IPS DF 6.9 (cell line): Measurements from ENCODE around the gene TFB1M.

Source experiments
- DNase-seq: peaks from one replicate; pipeline ENCODE4 v3.0.0-alpha.2; 2013; ENCODE audit warnings: low read depth, low spot score
- H3K27ac ChIP-seq: one replicate; pipeline ENCODE4 v1.5.1; 2013; ENCODE audit warnings: low read length, control low read depth
- H3K27me3 ChIP-seq: 2 replicates; pipeline ENCODE4 v1.6.1; 2013; ENCODE audit warnings: mild to moderate bottlenecking, low read length; ENCODE audit not compliant: control insufficient read depth, insufficient read depth
- H3K36me3 ChIP-seq: 2 replicates; pipeline ENCODE4 v1.6.1; 2013; ENCODE audit warnings: low read length; ENCODE audit not compliant: control insufficient read depth, insufficient read depth
- H3K4me1 ChIP-seq: 2 replicates; pipeline ENCODE4 v1.6.1; 2013; ENCODE audit warnings: low read length; ENCODE audit not compliant: control insufficient read depth, insufficient read depth
- H3K4me3 ChIP-seq: 2 replicates; pipeline ENCODE4 v1.5.1; 2013; ENCODE audit warnings: mild to moderate bottlenecking, low read length
- H3K9me3 ChIP-seq: 2 replicates; pipeline ENCODE4 v1.6.1; 2013; ENCODE audit warnings: low read length, inconsistent platforms; ENCODE audit not compliant: control insufficient read depth, insufficient read depth
- WGBS: extraction: QIAGEN DNeasy Blood & Tissue Kit; methylation state at CpG from one replicate; pipeline ENCODE4 v1.1.7; 2013; ENCODE audit warnings: mixed read lengths, missing lambda C conversion rate; ENCODE audit not compliant: insufficient read length, insufficient coverage; 5-methylcytosine and 5-hydroxymethylcytosine counted together

The TFB1M gene

GRCh38 chr6:155213611-155214372 lies 100.5 kb downstream of the TFB1M start:
- no peak overlapping the region for H3K4me3 ChIP-seq
- no CpG with 5 or more reads among the region's 23 CpGs for WGBS
- H3K27me3 ChIP-seq, result no peaks in the 10 kb centered on the region
- H3K4me1 ChIP-seq, result no peaks in the 10 kb centered on the region; the same call in 1 of the 2 replicates
- no peaks in the 10 kb centered on the region for H3K9me3 ChIP-seq
- no peak for DNase-seq
- H3K36me3 ChIP-seq, result 0 out of 2 replicates have a peak, but pooled peaks cover 3% of the 10 kb centered on the region
- H3K27ac ChIP-seq, result no peak overlapping the region

- Histone ChIP-seq H3K4me3 (no peak overlapping the region), H3K36me3 (0 out of 2 replicates have a peak, but pooled peaks cover 3% of the 10 kb centered on the region), H3K27me3 (no peaks in the 10 kb centered on the region), H3K27ac (no peak overlapping the region), H3K4me1 (no peaks in the 10 kb centered on the region; the same call in 1 of the 2 replicates), H3K9me3 (no peaks in the 10 kb centered on the region)
- no CpG with 5 or more reads among the region's 16 CpGs for WGBS
- no peak for DNase-seq
Measured at GRCh38 chr6:155212616-155213380, 101.5 kb downstream of the TFB1M start.

GRCh38 chr6:155212106-155212505 lies 102.2 kb downstream of the TFB1M start:
- DNase-seq, result no peak
- Histone ChIP-seq H3K27ac (no peak overlapping the region), H3K4me3 (no peak overlapping the region), H3K27me3 (no peaks in the 10 kb centered on the region), H3K4me1 (no peaks in the 10 kb centered on the region; the same call in 1 of the 2 replicates), H3K36me3 (0 out of 2 replicates have a peak, but pooled peaks cover 3% of the 10 kb centered on the region), H3K9me3 (no peaks in the 10 kb centered on the region)
- WGBS, result no CpG with 5 or more reads among the region's 3 CpGs

GRCh38 chr6:155207223-155207622 lies 107.1 kb downstream of the TFB1M start:
- Histone ChIP-seq H3K27ac (no peak overlapping the region), H3K4me1 (no peaks in the 10 kb centered on the region), H3K36me3 (no peaks in the 10 kb centered on the region), H3K27me3 (no peaks in the 10 kb centered on the region), H3K4me3 (no peak overlapping the region), H3K9me3 (no peaks in the 10 kb centered on the region)
- no peak for DNase-seq
- WGBS, result no CpG with 5 or more reads among the region's 5 CpGs
